Effector CD8-positive, alpha-beta T cell (primary cell): ENCODE data around the gene BLOC1S3.
"Not testable (repeated sequence)": the region's sequence is repeated elsewhere in the genome, so short reads cannot be mapped to it uniquely, and the experiment has no call there.

Source experiments
- DNase-seq: peaks from one replicate; lab custom pipeline; 2025; lab: John Stamatoyannopoulos, UW

The BLOC1S3 gene

DNA sequence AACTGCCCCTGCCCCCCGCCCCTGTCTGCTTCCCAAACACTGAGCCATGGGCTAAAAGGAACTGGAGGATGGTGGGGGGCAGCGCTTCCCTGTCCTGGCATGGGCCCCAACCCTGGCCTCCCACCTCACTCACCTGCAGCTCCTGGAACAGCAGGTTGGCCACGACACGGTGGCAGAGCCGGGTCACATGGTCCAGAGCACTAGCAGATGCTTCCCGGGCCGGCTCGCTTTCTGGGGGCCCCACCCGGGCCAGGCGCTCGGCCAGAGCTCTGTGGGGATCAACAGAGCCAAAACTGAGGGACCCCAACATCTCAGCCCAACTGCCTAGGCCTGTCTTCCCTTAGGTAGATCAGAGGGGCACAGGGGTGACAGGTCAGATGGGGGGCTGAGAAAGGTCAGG is 46.1 kb downstream of the BLOC1S3 start:
- no peak for DNase-seq

DNA sequence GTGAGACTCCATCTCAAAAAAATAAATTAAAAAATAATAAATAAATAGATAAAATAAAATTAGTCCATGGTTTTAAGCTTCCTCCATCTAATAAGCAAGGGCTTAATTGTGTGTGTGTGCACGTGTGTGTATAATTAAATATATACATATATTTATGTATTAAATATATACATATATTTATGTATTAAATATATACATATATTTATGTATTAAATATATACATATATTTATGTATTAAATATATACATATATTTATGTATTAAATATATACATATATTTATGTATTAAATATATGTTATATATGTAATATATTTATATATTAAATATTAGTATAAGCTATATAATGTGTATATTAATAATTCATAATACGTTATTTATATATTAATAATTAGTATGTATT is 50.5 kb downstream of the BLOC1S3 start:
- DNase-seq: not testable (repeated sequence)
